ENCODE data around the gene CEP162.
A peak's percentile ranks its signal among the peaks of the same experiment; 100 is the strongest.
"Not testable (repeated sequence)": the region's sequence is repeated elsewhere in the genome, so short reads cannot be mapped to it uniquely, and the experiment has no call there.

Gene CEP162

DNA sequence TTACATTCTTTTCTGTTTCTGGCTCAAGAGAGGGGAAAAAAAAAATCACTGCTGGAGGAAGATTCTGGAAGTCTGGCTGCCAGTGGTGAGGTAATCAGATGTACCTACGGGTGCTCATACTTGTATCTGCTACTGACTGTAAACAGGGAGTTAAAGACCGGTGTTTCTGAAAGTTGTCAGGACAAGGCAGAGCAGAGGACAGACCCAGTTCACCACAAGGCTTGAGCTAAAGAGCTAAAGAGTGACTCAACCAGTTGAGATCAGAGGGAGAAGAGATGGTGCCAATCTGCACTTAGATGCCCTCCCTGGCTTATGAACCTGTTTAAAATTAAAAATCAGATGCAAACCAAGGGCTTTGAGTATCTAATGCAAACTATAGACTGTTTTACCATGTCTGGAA is 55.4 kb downstream of the CEP162 start:
- no peak overlapping the region for H3K4me3 ChIP-seq (ENCODE audit: low read depth, low read length)
- no peak for DNase-seq (ENCODE audit: low read depth)

DNA sequence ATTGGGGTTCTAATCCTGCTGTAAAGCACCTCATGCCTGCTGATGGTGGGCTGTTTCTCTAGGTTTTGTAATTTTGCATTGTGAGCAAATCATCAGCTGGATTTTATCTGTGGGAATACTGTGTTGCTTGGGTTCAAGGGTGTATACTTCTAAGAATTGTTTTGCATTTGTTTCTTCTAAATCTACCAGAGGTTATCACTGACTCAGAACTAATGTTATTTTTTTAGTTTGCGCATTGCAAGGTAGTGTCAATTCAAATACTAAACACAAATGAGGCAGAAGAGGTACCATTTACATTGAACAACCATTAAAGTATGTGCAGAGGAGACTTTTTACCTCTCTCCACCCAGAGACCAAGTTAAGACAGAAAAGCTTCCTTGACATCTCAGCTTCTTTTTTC is 60.0 kb downstream of the CEP162 start:
- H3K4me3 ChIP-seq (ENCODE audit: low read depth, low read length), result no peak overlapping the region
- no peak for DNase-seq (ENCODE audit: low read depth)

DNA sequence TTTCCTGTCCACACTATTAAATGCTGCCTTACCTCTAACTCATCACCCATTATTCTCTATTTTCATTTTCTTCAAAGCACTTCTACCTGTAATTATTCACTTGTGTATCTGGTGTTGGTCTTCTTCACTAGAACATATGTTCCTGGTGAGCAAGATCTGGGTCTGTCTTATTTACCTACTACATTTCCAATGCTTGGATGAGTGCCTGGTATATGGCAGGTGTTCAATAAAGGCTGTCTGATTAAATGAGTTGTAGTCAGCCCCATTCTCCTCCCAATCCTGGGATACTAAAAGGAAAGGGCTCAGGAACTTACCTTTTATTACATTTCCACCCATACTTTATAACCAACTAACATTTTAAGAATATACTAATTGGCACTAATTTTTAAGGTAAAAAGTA is 61.0 kb downstream of the CEP162 start:
- DNase-seq (ENCODE audit: low read depth), result no peak
- H3K4me3 ChIP-seq (ENCODE audit: low read depth, low read length), result no peak overlapping the region

DNA sequence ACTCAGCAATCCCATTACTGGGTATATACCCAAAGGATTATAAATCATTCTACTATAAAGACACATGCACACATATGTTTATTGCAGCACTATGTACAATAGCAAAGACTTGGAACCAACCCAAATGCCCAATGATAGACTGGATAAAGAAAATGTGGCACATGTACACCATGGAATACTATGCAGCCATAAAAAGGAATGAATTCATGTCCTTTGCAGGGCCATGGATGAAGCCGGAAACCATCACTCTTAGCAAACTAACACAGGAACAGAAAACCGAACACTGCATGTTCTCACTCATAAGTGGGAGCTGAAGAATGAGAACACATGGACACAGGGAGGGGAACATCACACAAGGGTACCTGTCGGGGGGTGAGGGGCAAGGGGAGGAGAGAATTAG is 63.1 kb downstream of the CEP162 start:
- DNase-seq (ENCODE audit: low read depth); H3K4me3 ChIP-seq (ENCODE audit: low read depth, low read length): not testable (repeated sequence)

DNA sequence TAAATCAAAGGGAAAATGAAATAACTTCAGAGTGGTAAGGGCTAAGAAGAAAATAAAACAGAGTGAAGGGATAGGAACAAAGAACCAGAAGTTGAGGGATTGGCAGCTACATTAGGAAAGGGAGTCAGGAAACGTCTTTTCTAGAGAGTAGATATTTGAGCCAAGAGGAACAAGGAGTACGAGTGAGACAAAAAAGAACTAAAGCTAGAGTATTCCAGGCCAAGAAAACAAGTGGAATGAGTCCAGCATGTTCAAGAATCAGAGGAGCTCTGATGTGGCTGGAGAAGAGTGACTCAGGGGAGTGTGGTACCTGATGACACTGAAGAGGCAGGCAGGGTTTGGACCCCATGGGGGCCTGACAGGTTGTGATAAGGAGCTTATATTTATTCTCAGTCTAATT is 66.3 kb downstream of the CEP162 start:
- DNase-seq (ENCODE audit: low read depth), result no peak
- H3K4me3 ChIP-seq (ENCODE audit: low read depth, low read length), result no peak overlapping the region

DNA sequence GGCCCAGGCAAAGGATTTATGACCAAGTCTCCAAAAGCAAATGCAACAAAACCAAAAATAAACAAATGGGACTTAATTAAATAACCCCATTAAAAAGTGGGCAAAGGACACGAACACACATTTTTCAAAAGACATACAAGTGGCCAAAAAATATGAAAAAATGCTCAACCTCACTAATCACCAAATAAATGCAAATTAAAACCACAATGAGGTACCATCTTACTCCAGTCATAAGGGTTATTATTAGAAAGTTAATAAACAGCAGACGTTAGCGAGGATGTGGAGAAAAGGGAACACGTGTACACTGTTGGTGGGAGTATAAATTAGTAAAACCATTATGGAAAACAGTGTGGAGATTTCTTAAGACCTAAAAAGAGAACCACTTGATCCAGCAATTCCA is 71.1 kb downstream of the CEP162 start:
- DNase-seq (ENCODE audit: low read depth), result no peak
- no peak overlapping the region for H3K4me3 ChIP-seq (ENCODE audit: low read depth, low read length)

DNA sequence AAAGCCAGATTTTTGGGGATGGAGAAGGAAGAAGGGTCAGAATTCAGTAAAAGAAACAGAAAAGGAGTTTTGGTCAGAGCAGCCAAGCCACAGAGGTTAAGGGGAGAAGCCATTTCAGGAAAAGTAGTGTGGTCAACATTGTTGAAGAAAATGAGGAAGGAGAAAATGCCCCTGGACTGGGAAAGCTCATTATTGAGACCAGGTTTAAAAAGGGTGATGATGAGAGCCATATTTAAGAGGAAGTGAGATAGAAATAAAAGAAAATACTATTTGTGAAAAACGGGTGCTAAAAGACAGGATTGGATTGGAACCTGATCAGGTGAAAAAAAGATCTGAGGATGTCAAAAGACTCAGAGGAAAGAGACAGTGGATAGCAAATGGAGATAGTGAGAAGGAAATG is 75.8 kb downstream of the CEP162 start:
- DNase-seq (ENCODE audit: low read depth), result no peak
- H3K4me3 ChIP-seq (ENCODE audit: low read depth, low read length), result no peak overlapping the region

DNA sequence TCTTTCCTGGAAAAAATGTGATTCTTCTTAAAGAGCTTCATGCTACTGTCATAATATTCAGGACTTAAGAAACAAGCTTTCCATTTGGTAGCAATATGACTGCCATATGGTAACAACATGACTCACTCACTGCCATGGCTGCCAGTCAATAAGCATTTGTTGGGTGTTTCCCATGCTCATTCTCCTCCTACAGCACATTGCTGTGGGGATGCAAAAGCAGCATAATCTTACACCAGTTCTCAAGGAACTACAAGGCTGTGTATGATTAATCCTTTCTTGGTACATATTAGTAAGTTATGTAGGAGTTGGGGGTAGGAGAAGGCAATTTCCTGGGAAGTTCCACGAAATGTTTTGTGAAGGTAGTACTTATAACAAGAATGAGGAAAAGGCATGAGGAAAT is 76.7 kb downstream of the CEP162 start:
- peak; percentile 70 for DNase-seq (ENCODE audit: low read depth)
- no peak overlapping the region for H3K4me3 ChIP-seq (ENCODE audit: low read depth, low read length)

DNA sequence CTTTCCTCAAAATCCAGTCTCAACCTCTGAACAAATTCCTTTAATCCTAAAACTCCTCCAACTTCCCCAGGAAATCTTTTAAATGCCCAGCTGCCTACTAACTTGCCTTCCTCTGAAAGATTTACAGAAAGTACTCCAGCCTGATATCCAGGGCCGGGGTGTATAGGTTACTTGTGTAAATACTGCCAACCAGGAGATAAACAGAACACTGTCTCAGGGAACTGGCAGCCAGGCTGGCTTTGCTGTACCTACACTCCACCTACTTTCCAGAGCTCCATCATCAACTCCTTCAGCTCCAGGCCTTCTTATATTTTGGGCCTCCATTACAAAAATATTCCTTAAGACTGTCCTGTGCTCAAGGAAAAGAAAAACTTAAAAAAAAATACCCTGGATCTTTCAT is 85.9 kb downstream of the CEP162 start:
- no peak overlapping the region for H3K4me3 ChIP-seq (ENCODE audit: low read depth, low read length)
- no peak for DNase-seq (ENCODE audit: low read depth)

DNA sequence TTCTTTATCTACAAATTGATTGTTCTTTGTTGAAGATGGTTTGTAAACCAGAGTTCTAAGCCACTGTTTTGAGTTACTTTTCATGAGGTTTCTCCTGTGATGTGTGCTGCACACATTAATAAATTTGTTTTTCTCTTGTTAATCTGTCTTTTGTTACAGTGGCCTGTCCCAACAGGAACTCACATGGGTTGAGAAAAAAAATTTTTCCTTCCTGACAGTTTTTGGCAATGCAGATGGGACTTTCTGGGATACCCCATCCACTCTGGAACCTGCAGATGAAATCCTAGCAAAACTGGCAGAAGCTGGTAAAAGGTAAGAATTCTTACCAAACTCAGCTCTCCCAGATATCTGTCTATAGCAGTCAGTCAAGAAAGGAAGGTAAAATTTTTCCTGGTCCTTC is 88.1 kb downstream of the CEP162 start:
- no peak for DNase-seq (ENCODE audit: low read depth)

DNA sequence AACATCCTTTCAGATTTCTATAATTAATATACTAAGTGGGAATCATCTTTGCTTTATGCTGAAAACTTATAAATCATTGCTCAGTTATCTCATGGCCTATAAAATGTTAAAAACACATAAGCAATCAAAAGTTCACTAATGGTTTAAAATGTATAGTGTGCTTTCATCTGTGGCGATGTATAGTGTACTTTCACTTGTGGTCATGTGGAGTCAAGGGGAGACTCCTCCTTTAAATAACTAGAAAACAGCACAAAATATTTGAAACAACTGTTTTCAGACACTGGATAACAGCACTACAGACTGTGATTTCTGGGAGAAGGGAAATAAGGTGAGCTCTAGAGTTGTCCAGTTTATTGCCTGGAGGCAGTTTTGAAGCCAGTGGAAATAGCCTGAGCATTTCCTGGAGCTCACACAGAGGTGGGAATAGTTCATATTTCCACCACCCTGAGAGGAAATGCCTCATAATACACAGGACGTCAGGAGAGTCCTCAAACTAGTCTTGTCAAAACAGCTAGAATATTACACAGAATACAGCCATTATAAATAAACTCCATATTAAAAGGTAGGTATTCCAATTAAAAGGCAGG is 89.4 kb downstream of the CEP162 start:
- DNase-seq (ENCODE audit: low read depth), result no peak
- no peak overlapping the region for H3K4me3 ChIP-seq (ENCODE audit: low read depth, low read length)

More for the DNA sequence above, 88.1 kb downstream of the CEP162 start:
- H3K4me3 ChIP-seq (ENCODE audit: low read depth, low read length), result no peak overlapping the region

DNA sequence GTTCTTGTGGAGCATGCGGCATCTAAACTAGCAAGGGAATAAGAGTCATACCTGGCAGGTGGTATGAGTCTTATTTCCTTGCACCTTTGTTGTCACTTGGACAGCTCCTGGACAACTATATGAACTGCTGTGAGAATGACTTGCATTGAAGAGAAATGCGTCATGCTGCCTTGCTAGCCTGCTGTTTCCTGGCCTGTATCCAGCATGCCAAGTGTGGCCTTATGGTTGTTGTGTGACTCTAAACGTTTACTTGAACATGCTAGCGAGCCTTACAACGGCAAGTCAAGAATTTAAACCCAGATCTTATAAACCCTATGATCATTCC is 90.4 kb downstream of the CEP162 start:
- DNase-seq (ENCODE audit: low read depth), result peak; percentile 8

DNA sequence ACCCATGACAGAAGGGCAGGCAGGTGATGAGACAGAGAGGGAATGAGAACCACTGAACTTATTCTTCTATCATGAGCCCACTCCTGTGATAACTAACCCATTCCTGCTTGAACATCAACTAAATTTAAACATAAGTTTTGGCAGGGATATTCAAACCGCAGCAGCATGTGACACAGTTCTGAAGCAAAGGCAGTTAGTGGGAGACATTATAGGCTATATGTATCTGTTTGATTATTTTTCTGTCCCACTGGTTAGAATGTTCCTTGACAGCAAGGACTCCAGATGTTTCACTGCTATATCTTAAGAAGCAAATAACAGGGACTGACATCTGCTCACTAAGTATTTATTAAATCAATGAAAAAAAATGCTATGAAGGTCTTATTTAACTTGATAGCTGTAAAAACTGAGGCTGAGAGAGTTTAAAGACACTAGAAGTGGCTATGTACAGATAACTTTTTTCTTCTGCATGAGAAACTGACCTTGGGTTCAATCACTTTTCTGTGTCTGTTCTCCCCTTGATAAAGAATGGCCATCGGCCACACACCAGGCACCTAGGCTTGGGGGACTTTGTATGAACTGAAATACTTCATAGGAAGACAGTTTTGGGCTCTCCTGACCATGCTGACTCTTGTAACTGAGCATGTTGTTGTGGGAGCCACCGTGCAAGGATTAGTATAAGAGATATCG is 90.9 kb downstream of the CEP162 start:
- DNase-seq (ENCODE audit: low read depth), result no peak
- H3K4me3 ChIP-seq (ENCODE audit: low read depth, low read length), result no peak overlapping the region

More for the DNA sequence above, 90.4 kb downstream of the CEP162 start:
- no peak overlapping the region for H3K4me3 ChIP-seq (ENCODE audit: low read depth, low read length)

DNA sequence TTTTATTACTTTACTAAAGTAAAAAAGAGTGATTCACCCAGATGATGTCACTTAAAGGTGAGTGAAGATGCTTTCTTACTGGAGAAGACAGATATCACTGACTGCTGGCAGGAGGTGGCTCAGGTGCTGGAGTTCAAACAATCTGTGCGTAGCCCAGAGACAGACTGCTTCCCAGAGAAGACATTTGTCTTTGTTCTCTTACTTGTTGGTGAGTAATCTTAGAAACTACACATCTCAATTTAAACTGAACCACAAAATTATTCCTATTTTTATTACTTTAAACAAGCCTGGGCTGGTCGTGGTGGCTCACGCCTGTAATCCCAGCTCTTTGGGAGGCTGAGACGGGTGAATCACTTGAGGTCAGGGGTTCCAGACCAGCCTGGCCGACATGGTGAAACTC is 92.2 kb downstream of the CEP162 start:
- no peak overlapping the region for H3K4me3 ChIP-seq (ENCODE audit: low read depth, low read length)
- DNase-seq (ENCODE audit: low read depth), result no peak

DNA sequence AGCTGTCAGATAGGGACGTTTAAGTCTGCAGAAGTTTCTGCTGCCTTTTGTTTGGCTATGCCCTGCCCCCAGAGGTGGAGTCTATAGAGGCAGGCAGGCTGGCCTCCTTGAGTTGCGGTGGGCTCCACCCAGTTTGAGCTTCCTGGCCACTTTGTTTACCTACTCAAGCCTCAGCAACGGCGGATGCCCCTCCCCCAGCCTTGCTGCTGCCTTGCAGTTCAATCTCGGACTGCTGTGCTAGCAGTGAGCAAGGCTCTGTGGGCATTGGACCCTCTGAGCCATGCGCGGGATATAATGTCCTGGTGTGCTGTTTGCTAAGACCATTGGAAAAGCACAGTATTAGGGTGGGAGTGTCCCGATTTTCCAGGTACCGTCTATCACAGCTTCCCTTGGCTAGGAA is 94.1 kb downstream of the CEP162 start:
- not testable (repeated sequence) for DNase-seq (ENCODE audit: low read depth)

DNA sequence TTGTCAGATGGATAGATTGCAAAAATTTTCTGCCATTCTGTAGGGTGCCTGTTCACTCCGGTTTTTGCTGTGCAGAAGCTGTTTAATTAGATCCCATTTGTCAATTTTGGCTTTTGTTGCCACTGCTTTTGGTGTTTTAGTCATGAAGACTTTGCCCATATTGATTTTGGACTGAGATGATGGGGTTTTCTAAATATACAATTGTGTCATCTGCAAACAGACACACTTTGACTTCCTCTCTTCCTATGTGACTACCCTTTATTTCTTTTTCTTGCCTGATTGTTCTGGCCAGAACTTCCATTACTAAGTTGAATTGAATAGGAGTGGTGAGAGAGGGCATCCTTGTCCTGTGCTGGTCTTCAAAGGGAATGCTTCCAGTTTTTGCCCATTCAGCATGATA is 97.9 kb downstream of the CEP162 start:
- not testable (repeated sequence) for H3K4me3 ChIP-seq (ENCODE audit: low read depth, low read length); DNase-seq (ENCODE audit: low read depth)

More for the DNA sequence above, 94.1 kb downstream of the CEP162 start:
- H3K4me3 ChIP-seq (ENCODE audit: low read depth, low read length), result not testable (repeated sequence)

DNA sequence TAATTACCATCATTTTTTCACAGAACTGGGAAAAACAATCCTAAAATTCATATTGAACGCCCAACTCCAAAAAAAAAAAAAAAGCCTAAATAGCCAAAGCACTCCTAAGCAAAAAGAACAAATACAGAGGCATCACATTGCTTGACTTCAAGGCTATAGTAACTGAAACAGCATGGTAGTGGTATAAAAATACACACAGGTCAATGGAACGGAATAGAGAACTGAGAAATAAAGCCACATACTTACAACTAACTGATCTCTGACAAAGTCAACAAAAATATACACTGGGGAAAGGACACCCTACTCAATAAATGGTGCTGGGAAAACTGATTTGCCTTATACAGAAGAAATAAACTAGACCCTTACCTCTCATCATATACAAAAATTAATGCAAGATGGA is 104.3 kb downstream of the CEP162 start:
- no peak for DNase-seq (ENCODE audit: low read depth)
- H3K4me3 ChIP-seq (ENCODE audit: low read depth, low read length), result no peak overlapping the region

DNA sequence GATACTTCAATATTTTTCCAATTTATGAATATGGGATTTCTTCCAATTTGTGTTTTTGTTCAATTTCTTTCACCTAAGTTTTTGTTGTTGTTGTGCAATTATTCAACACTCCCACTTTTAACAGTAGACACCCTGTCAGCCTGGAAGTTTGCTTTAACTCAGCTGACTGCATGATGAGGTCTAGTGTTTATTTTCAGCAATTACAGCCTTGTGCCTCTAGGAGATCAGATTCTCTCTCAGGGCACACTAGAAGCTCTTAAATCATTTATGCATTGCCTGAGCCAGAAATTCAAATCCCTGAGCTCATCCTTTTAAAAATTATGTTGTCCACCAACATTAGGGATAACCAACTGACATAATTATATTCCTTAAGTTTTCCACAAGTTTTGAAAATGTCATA is 108.2 kb downstream of the CEP162 start:
- DNase-seq (ENCODE audit: low read depth), result no peak

DNA sequence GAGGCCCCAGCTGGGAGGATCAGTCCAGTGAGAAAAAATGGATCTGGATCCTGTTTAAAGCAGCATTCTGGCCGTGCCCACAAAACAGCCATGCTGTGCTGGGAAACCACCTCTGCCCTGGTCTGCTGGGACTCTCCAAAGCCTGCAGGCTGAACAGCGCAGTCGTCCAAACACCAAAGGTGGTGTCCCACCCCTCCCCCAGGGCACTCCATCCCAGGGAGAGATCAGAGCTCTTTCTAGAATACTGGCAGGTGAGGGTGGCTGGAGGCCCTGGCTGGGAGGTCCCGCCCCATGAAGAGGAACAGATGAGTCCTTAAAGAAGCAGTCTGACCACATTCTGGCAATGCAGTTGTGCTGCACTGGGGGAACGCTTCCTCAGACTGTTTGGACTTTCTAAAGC is 109.3 kb downstream of the CEP162 start:
- H3K4me3 ChIP-seq (ENCODE audit: low read depth, low read length), result no peak overlapping the region
- DNase-seq (ENCODE audit: low read depth), result no peak

More for the DNA sequence above, 108.2 kb downstream of the CEP162 start:
- no peak overlapping the region for H3K4me3 ChIP-seq (ENCODE audit: low read depth, low read length)

DNA sequence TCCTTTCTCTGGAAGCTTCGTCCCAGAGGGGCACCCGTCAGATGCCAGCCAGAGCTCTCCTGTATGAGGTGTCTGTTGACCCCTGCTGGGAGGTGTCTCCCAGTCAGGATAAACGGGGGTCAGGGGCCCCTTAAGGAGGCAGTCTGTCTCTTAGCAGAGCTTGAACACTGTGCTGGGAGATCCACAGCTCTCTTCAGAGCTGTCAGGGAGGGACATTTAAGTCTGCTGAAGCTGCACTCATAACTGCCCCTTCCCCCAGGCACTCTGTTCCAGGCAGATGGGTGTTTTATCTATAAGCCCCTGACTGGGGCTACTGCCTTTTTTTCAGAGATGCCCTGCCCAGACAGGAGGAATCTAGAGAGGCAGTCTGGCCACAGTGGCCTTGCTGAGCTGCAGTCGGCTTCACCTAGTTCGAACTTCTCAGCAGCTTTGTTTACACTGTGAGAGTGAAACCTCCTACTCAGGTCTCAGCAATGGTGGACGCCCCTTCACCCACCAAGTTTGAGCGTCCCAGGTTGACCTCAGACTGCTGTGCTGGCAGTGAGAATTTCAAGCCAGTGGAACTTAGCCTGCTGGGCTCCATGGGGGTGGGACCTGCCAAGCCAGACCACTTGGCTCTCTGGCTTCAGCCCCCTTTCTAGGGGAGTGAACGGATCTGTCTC is 112.4 kb downstream of the CEP162 start:
- not testable (repeated sequence) for DNase-seq (ENCODE audit: low read depth); H3K4me3 ChIP-seq (ENCODE audit: low read depth, low read length)

DNA sequence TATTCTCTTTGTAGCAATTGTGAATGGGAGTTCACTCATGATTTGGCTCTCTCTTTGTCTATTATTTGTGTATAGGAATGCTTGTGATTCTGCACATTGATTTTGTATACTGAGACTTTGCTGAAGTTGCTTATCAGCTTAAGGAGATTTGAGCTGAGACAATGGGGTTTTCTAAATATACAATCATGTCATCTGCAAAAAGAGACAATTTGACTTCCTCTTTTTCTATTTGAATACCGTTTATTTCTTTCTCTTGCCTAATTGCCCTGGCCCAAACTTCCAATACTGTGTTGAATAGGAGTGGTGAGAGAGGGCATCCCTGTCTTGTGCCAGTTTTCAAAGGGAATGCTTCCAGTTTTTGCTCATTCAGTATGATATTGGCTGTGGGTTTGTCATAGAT is 116.1 kb downstream of the CEP162 start:
- not testable (repeated sequence) for DNase-seq (ENCODE audit: low read depth); H3K4me3 ChIP-seq (ENCODE audit: low read depth, low read length)
